DOHH2 (cell line): ENCODE results near the gene PDE4D.

Experiments
- H3F3A ChIP-seq: fragments of 200-600 bp; sonication (generic), shearing (Covaris generic); 2 replicates; pipeline ENCODE4 v1.6.0; 2016; ENCODE audit warnings: antibody characterized with exemption, mild to moderate bottlenecking; ENCODE audit not compliant: control insufficient read depth, insufficient read depth
- H3K27ac ChIP-seq: fragments of 200-600 bp; sonication (generic); 2 replicates; pipeline ENCODE4 v1.5.1; 2014; ENCODE audit warnings: low read depth, mild to moderate bottlenecking, low read length, moderate library complexity
- H3K27me3 ChIP-seq: fragments of 200-600 bp; sonication (generic); 2 replicates; pipeline ENCODE4 v1.6.1; 2014; ENCODE audit warnings: mild to moderate bottlenecking, low read length, mixed read lengths; ENCODE audit not compliant: control insufficient read depth
- H3K36me3 ChIP-seq: fragments of 200-600 bp; sonication (generic); 2 replicates; pipeline ENCODE4 v1.6.1; 2014; ENCODE audit warnings: mild to moderate bottlenecking, low read length, moderate library complexity, mixed read lengths; ENCODE audit not compliant: control insufficient read depth
- H3K4me1 ChIP-seq: fragments of 200-600 bp; sonication (generic); 2 replicates; pipeline ENCODE4 v1.6.1; 2014; ENCODE audit warnings: mild to moderate bottlenecking, low read length, mixed read lengths; ENCODE audit not compliant: control insufficient read depth
- H3K4me2 ChIP-seq: fragments of 200-600 bp; sonication (generic); 2 replicates; pipeline ENCODE4 v1.6.0; 2014; ENCODE audit warnings: mild to moderate bottlenecking, low read length, moderate library complexity
- H3K4me3 ChIP-seq: fragments of 200-600 bp; sonication (generic); 2 replicates; pipeline ENCODE4 v1.5.1; 2014; ENCODE audit warnings: mild to moderate bottlenecking, low read length, mixed read lengths
- H3K79me2 ChIP-seq: fragments of 200-600 bp; sonication (generic); 2 replicates; pipeline ENCODE4 v1.6.1; 2014; ENCODE audit warnings: mild to moderate bottlenecking, low read length, mixed read lengths; ENCODE audit not compliant: control insufficient read depth
- H3K9me2 ChIP-seq: fragments of 200-600 bp; sonication (generic); replicated peaks from 2 replicates; pipeline ENCODE4 v1.6.1; 2014; ENCODE audit warnings: mild to moderate bottlenecking, low read length, mixed read lengths; ENCODE audit not compliant: control insufficient read depth
- H3K9me3 ChIP-seq: fragments of 200-600 bp; sonication (generic); 2 replicates; pipeline ENCODE4 v1.6.1; 2014; ENCODE audit warnings: antibody characterized with exemption, low read length, mixed read lengths; ENCODE audit not compliant: control insufficient read depth, insufficient read depth
- H4K20me1 ChIP-seq: fragments of 200-600 bp; sonication (generic); 2 replicates; pipeline ENCODE4 v1.6.0; 2014; ENCODE audit warnings: low read depth, mild to moderate bottlenecking, antibody characterized with exemption, low read length, moderate library complexity; ENCODE audit not compliant: control insufficient read depth, insufficient read depth
- CTCF ChIP-seq: fragments of 200-600 bp; sonication (generic); IDR thresholded peaks from one replicate; pipeline ENCODE4 v1.5.1; 2014; ENCODE audit warnings: antibody characterized with exemption, mild to moderate bottlenecking, low read depth, low read length; ENCODE audit not compliant: poor library complexity, severe bottlenecking
- EZH2phosphoT487 ChIP-seq: fragments of 200-600 bp; sonication (generic); IDR thresholded peaks from 2 replicates; pipeline ENCODE4 v1.6.1; 2017; ENCODE audit warnings: borderline replicate concordance, mild to moderate bottlenecking, antibody characterized with exemption, low read length, moderate library complexity, mixed read lengths

The PDE4D gene

GRCh38 chr5:59178482-59178881, 715.0 kb downstream of the PDE4D start:
- peaks cover 3% of the 10 kb centered on the region; the same call in 1 of the 2 replicates for H3K27me3 ChIP-seq
- no peaks in the 10 kb centered on the region for H3K36me3 ChIP-seq
- no peak overlapping the region for H3K4me3 ChIP-seq
- no peak overlapping the region for H3K27ac ChIP-seq
- H3K4me2 ChIP-seq = no peak overlapping the region; the same call in 1 of the 2 replicates
- H3K79me2 ChIP-seq = no peaks in the 10 kb centered on the region
- no peaks in the 10 kb centered on the region for H3K9me2 ChIP-seq
- H3F3A ChIP-seq = 0 out of 2 replicates have a peak, but pooled peaks cover 3% of the 10 kb centered on the region
- TF ChIP-seq CTCF = no peak
- no peak for TF ChIP-seq EZH2phosphoT487
- H3K9me3 ChIP-seq = no peaks in the 10 kb centered on the region
- peaks cover 47% of the 10 kb centered on the region for H3K4me1 ChIP-seq
- H4K20me1 ChIP-seq = no peaks in the 10 kb centered on the region

GRCh38 chr5:59178071-59178470, 715.5 kb downstream of the PDE4D start:
- Histone ChIP-seq H3K4me1 (peaks cover 52% of the 10 kb centered on the region), H3K9me2 (no peaks in the 10 kb centered on the region), H3K4me2 (no peak overlapping the region; the same call in 1 of the 2 replicates), H3K27ac (no peak overlapping the region), H3K4me3 (no peak overlapping the region), H3K36me3 (no peaks in the 10 kb centered on the region), H3K9me3 (no peaks in the 10 kb centered on the region), H3K27me3 (0 out of 2 replicates have a peak, but pooled peaks cover 3% of the 10 kb centered on the region), H3F3A (peaks cover 3% of the 10 kb centered on the region; the same call in 1 of the 2 replicates), H3K79me2 (no peaks in the 10 kb centered on the region), H4K20me1 (no peaks in the 10 kb centered on the region)
- no peak for TF ChIP-seq EZH2phosphoT487

- no peaks in the 10 kb centered on the region for H3K9me2 ChIP-seq
- peaks cover 55% of the 10 kb centered on the region for H3K4me1 ChIP-seq
- no peaks in the 10 kb centered on the region for H3K27me3 ChIP-seq
- H3K4me3 ChIP-seq = no peak overlapping the region
- no peak overlapping the region for H3K27ac ChIP-seq
- no peaks in the 10 kb centered on the region for H3K36me3 ChIP-seq
- no peaks in the 10 kb centered on the region for H4K20me1 ChIP-seq
- no peaks in the 10 kb centered on the region for H3K79me2 ChIP-seq
- peaks cover 3% of the 10 kb centered on the region; the same call in 1 of the 2 replicates for H3F3A ChIP-seq
- no peaks in the 10 kb centered on the region for H3K9me3 ChIP-seq
- no peak overlapping the region for H3K4me2 ChIP-seq
- TF ChIP-seq EZH2phosphoT487 (no peak), CTCF (no peak)
These were observed 715.9 kb downstream of the PDE4D start for GRCh38 chr5:59177644-59178043.

- peak overlapping the region; percentile 78 for H3K4me2 ChIP-seq
- H3K36me3 ChIP-seq = no peaks in the 10 kb centered on the region
- H3K79me2 ChIP-seq = no peaks in the 10 kb centered on the region
- H3K27me3 ChIP-seq = no peaks in the 10 kb centered on the region
- no peaks in the 10 kb centered on the region for H3K9me3 ChIP-seq
- peaks cover 3% of the 10 kb centered on the region; the same call in 1 of the 2 replicates for H3F3A ChIP-seq
- no peaks in the 10 kb centered on the region for H3K9me2 ChIP-seq
- TF ChIP-seq CTCF (peak; percentile 81), EZH2phosphoT487 (no peak)
- peak overlapping the region; percentile 54 for H3K27ac ChIP-seq
- H3K4me3 ChIP-seq = no peak overlapping the region; the same call in 1 of the 2 replicates
- peaks cover 44% of the 10 kb centered on the region for H3K4me1 ChIP-seq
- H4K20me1 ChIP-seq = no peaks in the 10 kb centered on the region
These were observed 719.2 kb downstream of the PDE4D start for GRCh38 chr5:59174248-59174844.
